HG03354 (cell line): ENCODE data around the gene PIK3AP1.
"Not testable (repeated sequence)": the region's sequence is repeated elsewhere in the genome, so short reads cannot be mapped to it uniquely, and the experiment has no call there.

ENCODE experiments used
- ATAC-seq: cut with Tn5 transposase; IDR thresholded peaks from one replicate; pipeline ENCODE4 v1.9.1; 2021; ENCODE audit warnings: mild to moderate bottlenecking; ENCODE audit not compliant: unreplicated experiment, poor library complexity, severe bottlenecking

PIK3AP1 gene

GRCh38 chr10:96737307-96737902, 17.1 kb upstream of the PIK3AP1 start:
- ATAC-seq: not testable (repeated sequence)

- no peak for ATAC-seq
These were observed 4.3 kb upstream of the PIK3AP1 start for GRCh38 chr10:96724621-96725020.

GRCh38 chr10:96721207-96721572, 876 bp upstream of the PIK3AP1 start:
- ATAC-seq: no peak

- ATAC-seq: peak; percentile 70
These were observed 378 bp downstream of the PIK3AP1 start for GRCh38 chr10:96719850-96720421.

GRCh38 chr10:96719200-96719599, 1.1 kb downstream of the PIK3AP1 start:
- ATAC-seq: no peak

- ATAC-seq: no peak
These were observed 1.9 kb downstream of the PIK3AP1 start for GRCh38 chr10:96718304-96718990.

GRCh38 chr10:96716390-96716789, 3.9 kb downstream of the PIK3AP1 start:
- no peak for ATAC-seq

GRCh38 chr10:96714746-96715255, 5.5 kb downstream of the PIK3AP1 start:
- ATAC-seq: no peak

- no peak for ATAC-seq
These were observed 6.2 kb downstream of the PIK3AP1 start for GRCh38 chr10:96714031-96714590.

- no peak for ATAC-seq
These were observed 7.5 kb downstream of the PIK3AP1 start for GRCh38 chr10:96712662-96713271.

GRCh38 chr10:96711048-96711728, 9.1 kb downstream of the PIK3AP1 start:
- no peak for ATAC-seq

GRCh38 chr10:96709525-96709924, 10.8 kb downstream of the PIK3AP1 start:
- ATAC-seq: no peak

- ATAC-seq: no peak
These were observed 11.3 kb downstream of the PIK3AP1 start for GRCh38 chr10:96708996-96709395.

- ATAC-seq: no peak
These were observed 11.9 kb downstream of the PIK3AP1 start for GRCh38 chr10:96708456-96708855.

GRCh38 chr10:96706331-96706853, 13.9 kb downstream of the PIK3AP1 start:
- no peak for ATAC-seq

GRCh38 chr10:96705134-96705533, 15.2 kb downstream of the PIK3AP1 start:
- ATAC-seq: no peak

- no peak for ATAC-seq
These were observed 15.8 kb downstream of the PIK3AP1 start for GRCh38 chr10:96704563-96704962.

- no peak for ATAC-seq
These were observed 17.0 kb downstream of the PIK3AP1 start for GRCh38 chr10:96703358-96703757.

- no peak for ATAC-seq
These were observed 19.0 kb downstream of the PIK3AP1 start for GRCh38 chr10:96701265-96701664.
